Parathyroid adenoma (tissue), 2 donors: ENCODE results near the gene PDIA5.

Source experiments
- H2AFZ ChIP-seq: fragments of 300-600 bp; sonication (generic); one replicate; pipeline ENCODE4 v1.7.0; 2017; ENCODE audit warnings: antibody characterized with exemption, mild to moderate bottlenecking
- H3K27ac ChIP-seq: fragments of 300-600 bp; sonication (generic); one replicate; pipeline ENCODE4 v1.7.0; 2017
- H3K27me3 ChIP-seq: fragments of 300-600 bp; sonication (generic); one replicate; pipeline ENCODE4 v1.7.0; 2017; ENCODE audit warnings: low read length; ENCODE audit not compliant: control insufficient read depth, insufficient read depth
- H3K36me3 ChIP-seq: fragments of 300-600 bp; sonication (generic); one replicate; pipeline ENCODE4 v1.7.0; 2017; ENCODE audit warnings: low read length; ENCODE audit not compliant: control insufficient read depth, insufficient read depth
- H3K4me1 ChIP-seq: fragments of 300-600 bp; sonication (generic); one replicate; pipeline ENCODE4 v1.7.0; 2017; ENCODE audit warnings: control low read depth
- H3K4me2 ChIP-seq: fragments of 300-600 bp; sonication (generic); one replicate; pipeline ENCODE4 v1.7.0; 2017; ENCODE audit warnings: low read length
- H3K4me3 ChIP-seq: fragments of 300-600 bp; sonication (generic); one replicate; pipeline ENCODE4 v1.7.0; 2017; ENCODE audit warnings: low read depth, low read length
- H3K79me2 ChIP-seq: fragments of 300-600 bp; sonication (generic); one replicate; pipeline ENCODE4 v1.7.0; 2017; ENCODE audit warnings: control low read depth
- H3K9ac ChIP-seq: fragments of 300-600 bp; sonication (generic); one replicate; pipeline ENCODE4 v1.7.0; 2017; ENCODE audit warnings: mild to moderate bottlenecking
- H3K9me3 ChIP-seq: fragments of 300-600 bp; sonication (generic); one replicate; pipeline ENCODE4 v1.7.0; 2017; ENCODE audit warnings: low read length; ENCODE audit not compliant: control insufficient read depth
- CTCF ChIP-seq: fragments of 300-600 bp; sonication (generic); IDR thresholded peaks from one replicate; pipeline ENCODE4 v1.7.0; 2017; ENCODE audit warnings: antibody characterized with exemption, mild to moderate bottlenecking
- donor health status: primary hyperparathyroidism.

Gene PDIA5

GRCh38 chr3:123089611-123090331 is 22.9 kb downstream of the PDIA5 start:
- TF ChIP-seq CTCF: no peak
- peak overlapping the region; percentile 76 for H3K27ac ChIP-seq
- H3K4me3 ChIP-seq: no peak overlapping the region
- no peak overlapping the region for H3K9ac ChIP-seq
- no peaks in the 10 kb centered on the region for H3K27me3 ChIP-seq
- peak overlapping the region; percentile 32 for H3K4me2 ChIP-seq
- H3K79me2 ChIP-seq: peaks cover 19% of the 10 kb centered on the region
- H2AFZ ChIP-seq: peak overlapping the region; percentile 65
- no peaks in the 10 kb centered on the region for H3K36me3 ChIP-seq
- H3K9me3 ChIP-seq: no peaks in the 10 kb centered on the region
- H3K4me1 ChIP-seq: peaks cover 16% of the 10 kb centered on the region

GRCh38 chr3:123090728-123091531 is 24.1 kb downstream of the PDIA5 start:
- Histone ChIP-seq H2AFZ (no peak overlapping the region), H3K79me2 (peaks cover 19% of the 10 kb centered on the region), H3K9me3 (no peaks in the 10 kb centered on the region), H3K9ac (no peak overlapping the region), H3K36me3 (no peaks in the 10 kb centered on the region), H3K4me3 (no peak overlapping the region), H3K27me3 (no peaks in the 10 kb centered on the region), H3K4me2 (no peak overlapping the region), H3K4me1 (peaks cover 13% of the 10 kb centered on the region), H3K27ac (no peak overlapping the region)
- TF ChIP-seq CTCF: no peak

GRCh38 chr3:123092243-123092642 is 25.4 kb downstream of the PDIA5 start:
- Histone ChIP-seq H3K4me2 (no peak overlapping the region), H3K9ac (no peak overlapping the region), H2AFZ (no peak overlapping the region), H3K4me1 (peaks cover 13% of the 10 kb centered on the region), H3K36me3 (no peaks in the 10 kb centered on the region), H3K9me3 (no peaks in the 10 kb centered on the region), H3K27me3 (no peaks in the 10 kb centered on the region), H3K79me2 (peaks cover 19% of the 10 kb centered on the region), H3K27ac (no peak overlapping the region), H3K4me3 (no peak overlapping the region)
- TF ChIP-seq CTCF: no peak

- peaks cover 13% of the 10 kb centered on the region for H3K4me1 ChIP-seq
- TF ChIP-seq CTCF: no peak
- H3K4me3 ChIP-seq: no peak overlapping the region
- H3K27ac ChIP-seq: no peak overlapping the region
- H3K4me2 ChIP-seq: no peak overlapping the region
- H3K79me2 ChIP-seq: peaks cover 14% of the 10 kb centered on the region
- H3K9me3 ChIP-seq: no peaks in the 10 kb centered on the region
- H3K36me3 ChIP-seq: no peaks in the 10 kb centered on the region
- no peak overlapping the region for H3K9ac ChIP-seq
- H2AFZ ChIP-seq: no peak overlapping the region
- no peaks in the 10 kb centered on the region for H3K27me3 ChIP-seq
These were observed 26.9 kb downstream of the PDIA5 start for GRCh38 chr3:123093696-123094095.
